Activated CD4-positive, alpha-beta T cell treated with anti-CD3 and anti-CD28 coated beads, Interleukin-2, amount 50 U/mL, for 16 hours (primary cell): ENCODE measurements around the gene STAM2.
A peak's percentile ranks its signal among the peaks of the same experiment; 100 is the strongest.
"Not testable (repeated sequence)": the region's sequence is repeated elsewhere in the genome, so short reads cannot be mapped to it uniquely, and the experiment has no call there.

Experiments
- DNase-seq: peaks from one replicate; pipeline ENCODE4 v3.0.0-alpha.2; 2020

Gene STAM2

GRCh38 chr2:152175368-152176112, at the start of gene STAM2:
Gene STAM2, minus strand, starts transcription at chr2:152175763. Its CDS starts 121 bp downstream, at chr2:152175642.
- DNase-seq = peak; percentile 94

GRCh38 chr2:152223977-152224376, 48.4 kb upstream of the STAM2 start:
- DNase-seq = no peak

- no peak for DNase-seq
These were observed 47.5 kb upstream of the STAM2 start for GRCh38 chr2:152222975-152223637.

- no peak for DNase-seq
These were observed 46.3 kb upstream of the STAM2 start for GRCh38 chr2:152221839-152222238.

GRCh38 chr2:152219077-152219828, 43.7 kb upstream of the STAM2 start:
- DNase-seq = no peak

GRCh38 chr2:152201466-152201830, 25.9 kb upstream of the STAM2 start:
- DNase-seq = no peak

- DNase-seq = peak; percentile 40
These were observed 25.3 kb upstream of the STAM2 start for GRCh38 chr2:152200565-152201465.

- DNase-seq = no peak
These were observed 24.5 kb upstream of the STAM2 start for GRCh38 chr2:152200101-152200500.

GRCh38 chr2:152198499-152198898, 22.9 kb upstream of the STAM2 start:
- DNase-seq = no peak

GRCh38 chr2:152197508-152198284, 22.1 kb upstream of the STAM2 start:
- DNase-seq = not testable (repeated sequence)

GRCh38 chr2:152189622-152190495, 14.3 kb upstream of the STAM2 start:
- peak; percentile 46 for DNase-seq

GRCh38 chr2:152186808-152187207, 11.2 kb upstream of the STAM2 start:
- DNase-seq = not testable (repeated sequence)

- DNase-seq = no peak
These were observed 10.7 kb upstream of the STAM2 start for GRCh38 chr2:152186262-152186661.

- DNase-seq = no peak
These were observed 8.0 kb upstream of the STAM2 start for GRCh38 chr2:152183401-152184073.

GRCh38 chr2:152177667-152178066, 2.1 kb upstream of the STAM2 start:
- DNase-seq = not testable (repeated sequence)

GRCh38 chr2:152176113-152176714, 651 bp upstream of the STAM2 start:
- no peak for DNase-seq

- no peak for DNase-seq
These were observed 573 bp downstream of the STAM2 start for GRCh38 chr2:152175012-152175367.

- DNase-seq = no peak
These were observed 989 bp downstream of the STAM2 start for GRCh38 chr2:152174574-152174973.

GRCh38 chr2:152173831-152174230, 1.7 kb downstream of the STAM2 start:
- no peak for DNase-seq
